C1 segment of cervical spinal cord (tissue), 14 donors: ENCODE data around the gene STRADA.
A peak's percentile ranks its signal among the peaks of the same experiment; 100 is the strongest.

Experiments
- DNase-seq, 14 donors: peaks; one replicate each; lab custom pipeline; 2025; lab: John Stamatoyannopoulos, UW

STRADA gene

GRCh38 chr17:63701868-63702720 lies 39.5 kb downstream of the STRADA start:
- DNase-seq = peak in 1 of 14 donors; percentile 23

GRCh38 chr17:63701456-63701820 lies 40.2 kb downstream of the STRADA start:
- no peak for DNase-seq

- DNase-seq = peak in 6 of 14 donors; percentile 24 to 62 (median 42)
These were observed 40.8 kb downstream of the STRADA start for GRCh38 chr17:63700528-63701455.

- peak in 4 of 14 donors; percentile 12 to 46 (median 20) for DNase-seq
These were observed 41.7 kb downstream of the STRADA start, which contains the start of gene LIMD2 for GRCh38 chr17:63699638-63700527. TSS of gene LIMD2 (minus strand) at chr17:63700125. CDS start at chr17:63699298, 827 bp downstream.

- peak in 5 of 14 donors; percentile 13 to 45 (median 25) for DNase-seq
These were observed 42.5 kb downstream of the STRADA start for GRCh38 chr17:63698886-63699637.

GRCh38 chr17:63698381-63698885 lies 43.2 kb downstream of the STRADA start:
- no peak for DNase-seq

- peak in 2 of 14 donors; percentile 28 to 34 for DNase-seq
These were observed 44.0 kb downstream of the STRADA start for GRCh38 chr17:63697341-63698286.

GRCh38 chr17:63696381-63696961 lies 45.1 kb downstream of the STRADA start:
- DNase-seq = peak in 1 of 14 donors; percentile 13

GRCh38 chr17:63695889-63696288 lies 45.7 kb downstream of the STRADA start:
- no peak for DNase-seq

- no peak for DNase-seq
These were observed 46.4 kb downstream of the STRADA start for GRCh38 chr17:63694950-63695773.

GRCh38 chr17:63694229-63694949 lies 47.2 kb downstream of the STRADA start:
- peak in 1 of 14 donors; percentile 11 for DNase-seq

- DNase-seq = no peak
These were observed 48.0 kb downstream of the STRADA start for GRCh38 chr17:63693411-63694113.

- no peak for DNase-seq
These were observed 49.3 kb downstream of the STRADA start for GRCh38 chr17:63692195-63692816.

GRCh38 chr17:63689479-63689878 lies 52.1 kb downstream of the STRADA start:
- DNase-seq = no peak

- DNase-seq = no peak
These were observed 53.1 kb downstream of the STRADA start for GRCh38 chr17:63688396-63689020.
